Neural cell (in vitro differentiated cells): Measurements from ENCODE around the gene CDYL. TPM values are rescaled to one million over a fixed set of nuclear protein-coding genes. Genes with fewer than 3 reads are reported as not detected.

Experiments
- H2AFZ ChIP-seq: fragments of 200-600, 300-800 bp; sonication (generic), shearing (Covaris generic); 2 replicates; pipeline ENCODE4 v1.6.0; 2014; ENCODE audit warnings: low read depth, mild to moderate bottlenecking, antibody characterized with exemption, low read length, moderate library complexity
- H3F3A ChIP-seq: fragments of 200-600 bp; shearing (Covaris generic); 2 replicates; pipeline ENCODE4 v1.6.1; 2016; ENCODE audit warnings: mild to moderate bottlenecking, moderate library complexity, mixed read lengths, antibody characterized with exemption, low read length; ENCODE audit not compliant: insufficient read depth, poor library complexity, severe bottlenecking
- H3K27ac ChIP-seq: fragments of 200-600, 300-800 bp; sonication (generic), shearing (Covaris generic); 2 replicates; pipeline ENCODE4 v1.5.1; 2014; ENCODE audit warnings: mild to moderate bottlenecking, low read length, moderate library complexity
- H3K27me3 ChIP-seq: fragments of 300-800, 200-600 bp; sonication (generic), shearing (Covaris generic); 2 replicates; pipeline ENCODE4 v1.6.0; 2014; ENCODE audit warnings: mild to moderate bottlenecking, low read depth, low read length, moderate library complexity; ENCODE audit not compliant: insufficient read depth
- H3K36me3 ChIP-seq: fragments of 300-800, 200-600 bp; sonication (generic), shearing (Covaris generic); 2 replicates; pipeline ENCODE4 v1.5.1; 2014; ENCODE audit warnings: mild to moderate bottlenecking, antibody characterized with exemption, low read length, moderate library complexity; ENCODE audit not compliant: insufficient read depth
- H3K4me2 ChIP-seq: fragments of 300-800, 200-600 bp; sonication (generic), shearing (Covaris generic); 2 replicates; pipeline ENCODE4 v1.6.0; 2014; ENCODE audit warnings: mild to moderate bottlenecking, low read length
- H3K4me3 ChIP-seq: fragments of 300-800, 200-600 bp; sonication (generic), shearing (Covaris generic); 2 replicates; pipeline ENCODE4 v1.5.1; 2014; ENCODE audit warnings: mild to moderate bottlenecking, low read length, moderate library complexity
- H3K79me2 ChIP-seq: fragments of 200-600 bp; shearing (Covaris generic); replicated peaks from 2 replicates; pipeline ENCODE4 v1.6.0; 2014; ENCODE audit warnings: mild to moderate bottlenecking, low read length, moderate library complexity; ENCODE audit not compliant: insufficient read depth
- H3K9ac ChIP-seq: fragments of 300-800, 200-600 bp; sonication (generic), shearing (Covaris generic); 2 replicates; pipeline ENCODE4 v1.6.1; 2016; ENCODE audit warnings: mild to moderate bottlenecking, low read length, mixed read lengths
- H3K9me2 ChIP-seq: fragments of 200-600 bp; shearing (Covaris generic); 2 replicates; pipeline ENCODE4 v1.6.1; 2016; ENCODE audit warnings: mild to moderate bottlenecking, low read length, mixed read lengths; ENCODE audit not compliant: insufficient read depth
- H3K9me3 ChIP-seq: fragments of 200-600, 300-800 bp; sonication (generic), shearing (Covaris generic); 2 replicates; pipeline ENCODE4 v1.6.1; 2016; ENCODE audit warnings: mild to moderate bottlenecking, mixed run types, low read length, moderate library complexity, mixed read lengths
- H4K20me1 ChIP-seq: fragments of 200-600 bp; shearing (Covaris generic); 2 replicates; pipeline ENCODE4 v1.6.1; 2016; ENCODE audit warnings: mild to moderate bottlenecking, mixed run types; ENCODE audit not compliant: insufficient read depth
- CTCF ChIP-seq: fragments of 450-650 bp; IDR thresholded peaks from 2 replicates; pipeline ENCODE4 v1.5.1; 2014; ENCODE audit warnings: antibody characterized with exemption, mild to moderate bottlenecking, moderate library complexity; ENCODE audit not compliant: poor library complexity, severe bottlenecking
- EP300 ChIP-seq: fragments of 450-650 bp; conservative IDR thresholded peaks from 2 replicates; pipeline ENCODE4 v1.6.1; 2014; ENCODE audit warnings: antibody characterized with exemption, mild to moderate bottlenecking, moderate library complexity; ENCODE audit not compliant: poor library complexity, severe bottlenecking
- EZH2 ChIP-seq: fragments of 200-600, 300-800 bp; shearing (Covaris generic), sonication (generic); IDR thresholded peaks from 2 replicates; pipeline ENCODE4 v1.6.1; 2014; ENCODE audit warnings: antibody characterized with exemption, low read length, borderline replicate concordance, mild to moderate bottlenecking; ENCODE audit not compliant: insufficient read depth, poor library complexity, severe bottlenecking
- MXI1 ChIP-seq: fragments of 450-650 bp; conservative IDR thresholded peaks from 2 replicates; pipeline ENCODE4 v1.6.1; 2014; ENCODE audit warnings: antibody characterized with exemption, mild to moderate bottlenecking; ENCODE audit not compliant: poor library complexity, severe bottlenecking
- POLR2AphosphoS5 ChIP-seq: IDR thresholded peaks from 2 replicates; pipeline ENCODE4 v1.6.1; 2012
- RAD21 ChIP-seq: fragments of 450-650 bp; conservative IDR thresholded peaks from 2 replicates; pipeline ENCODE4 v1.6.1; 2014; ENCODE audit warnings: antibody characterized with exemption, mild to moderate bottlenecking, moderate library complexity
- REST ChIP-seq: IDR thresholded peaks from 2 replicates; pipeline ENCODE4 v1.6.1; 2012; ENCODE audit warnings: borderline replicate concordance
- SMC3 ChIP-seq: fragments of 450-650 bp; conservative IDR thresholded peaks from 2 replicates; pipeline ENCODE4 v1.6.1; 2014; ENCODE audit warnings: antibody characterized with exemption, mild to moderate bottlenecking, moderate library complexity; ENCODE audit not compliant: poor library complexity
- TAF1 ChIP-seq: IDR thresholded peaks from 2 replicates; pipeline ENCODE4 v1.6.1; 2012; ENCODE audit warnings: low read depth
- polyA plus RNA-seq: library from polyadenylated mRNA; depleted of rRNA; stranded (reverse); fragments of >200 nt; gene quantifications from 2 replicates; pipeline ENCODE4 v1.2.3, GENCODE V29; 2014

CDYL gene
- polyA plus RNA-seq, 1 donor from 2014 or later = 5.2 TPM

DNA sequence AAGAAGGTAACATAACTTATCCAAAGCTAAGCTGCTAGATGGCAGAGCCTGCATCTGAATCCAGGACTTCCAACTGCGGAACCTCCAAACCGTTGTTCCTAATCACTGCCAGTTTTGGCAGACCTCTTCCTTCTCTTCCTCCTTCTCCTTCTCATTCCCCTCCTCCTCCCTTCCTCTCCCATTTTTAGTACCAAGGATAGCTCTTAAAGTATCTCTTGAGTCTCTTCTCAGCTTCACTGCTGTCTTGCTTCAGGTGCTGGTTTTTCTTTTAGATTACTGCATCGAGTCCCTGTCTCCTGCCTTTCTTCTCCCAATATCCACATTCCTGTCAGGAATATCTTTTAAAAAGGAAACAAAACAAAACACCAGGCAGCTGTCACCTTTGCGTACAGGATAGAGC lies 77.1 kb downstream of the CDYL start:
- no peak overlapping the region for H3K27ac ChIP-seq
- H3K4me2 ChIP-seq = no peak overlapping the region
- no peak overlapping the region for H3K4me3 ChIP-seq
- H3K36me3 ChIP-seq = no peaks in the 10 kb centered on the region
- no peaks in the 10 kb centered on the region for H3K9me2 ChIP-seq
- no peak overlapping the region for H2AFZ ChIP-seq
- H4K20me1 ChIP-seq = no peaks in the 10 kb centered on the region
- peaks cover 2% of the 10 kb centered on the region for H3K79me2 ChIP-seq
- H3F3A ChIP-seq = no peaks in the 10 kb centered on the region
- H3K9ac ChIP-seq = no peak overlapping the region
- H3K9me3 ChIP-seq = no peaks in the 10 kb centered on the region
- H3K27me3 ChIP-seq = no peaks in the 10 kb centered on the region
- TF ChIP-seq MXI1 = no peak
- TF ChIP-seq TAF1 = no peak
- no peak for TF ChIP-seq CTCF
- TF ChIP-seq REST = no peak

- no peaks in the 10 kb centered on the region for H3K9me2 ChIP-seq
- H3K9me3 ChIP-seq = no peaks in the 10 kb centered on the region
- no peak overlapping the region for H3K4me3 ChIP-seq
- no peak overlapping the region for H2AFZ ChIP-seq
- H3K27me3 ChIP-seq = no peaks in the 10 kb centered on the region
- H3F3A ChIP-seq = no peaks in the 10 kb centered on the region
- no peaks in the 10 kb centered on the region for H4K20me1 ChIP-seq
- TF ChIP-seq EZH2 (no peak), MXI1 (no peak), EP300 (no peak), RAD21 (no peak), SMC3 (no peak), POLR2AphosphoS5 (no peak), TAF1 (no peak), REST (no peak)
- H3K4me2 ChIP-seq = no peak overlapping the region
- no peaks in the 10 kb centered on the region for H3K36me3 ChIP-seq
- H3K27ac ChIP-seq = no peak overlapping the region
- peaks cover 2% of the 10 kb centered on the region for H3K79me2 ChIP-seq
- H3K9ac ChIP-seq = no peak overlapping the region
Observed at GRCh38 chr6:4853782-4854511, 77.7 kb downstream of the CDYL start.
